Measurements from ENCODE around the gene GTPBP3. TPM values are rescaled to one million over a fixed set of nuclear protein-coding genes. Genes with fewer than 3 reads are reported as not detected.

Gene GTPBP3, protein sequence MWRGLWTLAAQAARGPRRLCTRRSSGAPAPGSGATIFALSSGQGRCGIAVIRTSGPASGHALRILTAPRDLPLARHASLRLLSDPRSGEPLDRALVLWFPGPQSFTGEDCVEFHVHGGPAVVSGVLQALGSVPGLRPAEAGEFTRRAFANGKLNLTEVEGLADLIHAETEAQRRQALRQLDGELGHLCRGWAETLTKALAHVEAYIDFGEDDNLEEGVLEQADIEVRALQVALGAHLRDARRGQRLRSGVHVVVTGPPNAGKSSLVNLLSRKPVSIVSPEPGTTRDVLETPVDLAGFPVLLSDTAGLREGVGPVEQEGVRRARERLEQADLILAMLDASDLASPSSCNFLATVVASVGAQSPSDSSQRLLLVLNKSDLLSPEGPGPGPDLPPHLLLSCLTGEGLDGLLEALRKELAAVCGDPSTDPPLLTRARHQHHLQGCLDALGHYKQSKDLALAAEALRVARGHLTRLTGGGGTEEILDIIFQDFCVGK
- 13.2 to 20.3 TPM (median 19.3 TPM) in 5 replicates for total RNA-seq (2022; extraction: Qiagen RNA extraction)

DNA sequence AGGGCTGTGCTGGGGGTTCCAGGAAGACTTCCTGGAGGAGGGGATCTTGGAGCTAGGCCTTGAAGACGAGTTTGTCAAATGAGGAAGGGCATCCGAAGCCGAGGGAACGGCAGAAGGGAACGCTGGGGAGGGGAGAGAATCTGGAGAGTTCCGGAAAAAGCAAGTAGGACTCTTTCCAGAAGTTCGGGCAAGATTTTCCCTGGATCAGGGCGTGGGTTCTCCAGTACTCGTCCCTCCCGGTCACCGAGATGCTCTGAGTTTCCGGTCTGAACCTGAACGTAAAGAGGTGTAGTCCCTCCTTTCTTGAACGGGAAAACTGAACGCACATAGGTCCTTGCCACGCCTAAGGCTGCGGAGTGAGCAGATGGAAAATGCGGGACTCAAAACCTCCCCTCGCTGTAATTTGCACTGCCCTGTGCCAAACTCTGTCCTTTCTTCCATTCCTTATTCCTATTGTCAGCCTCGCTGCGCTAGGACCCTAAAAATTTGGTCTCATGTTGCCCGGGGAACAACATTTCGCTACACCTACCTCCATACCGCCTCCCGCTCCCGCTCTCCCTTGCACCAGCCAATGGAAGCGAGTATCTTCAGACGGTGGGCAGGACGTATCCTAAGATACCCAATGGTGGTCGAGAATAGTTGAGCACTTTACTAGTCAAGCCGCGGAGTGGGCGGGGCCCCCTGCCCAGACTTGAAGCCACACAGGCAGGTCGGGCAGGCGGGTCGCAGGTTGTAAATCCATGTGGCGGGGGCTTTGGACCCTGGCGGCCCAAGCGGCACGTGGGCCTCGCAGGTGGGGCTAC lies at the start of gene GTPBP3:
GTPBP3 (plus strand) TSS at position 682 of the 803 bp plus-strand sequence; CDS start at position 741, 59 bp downstream.

DNA sequence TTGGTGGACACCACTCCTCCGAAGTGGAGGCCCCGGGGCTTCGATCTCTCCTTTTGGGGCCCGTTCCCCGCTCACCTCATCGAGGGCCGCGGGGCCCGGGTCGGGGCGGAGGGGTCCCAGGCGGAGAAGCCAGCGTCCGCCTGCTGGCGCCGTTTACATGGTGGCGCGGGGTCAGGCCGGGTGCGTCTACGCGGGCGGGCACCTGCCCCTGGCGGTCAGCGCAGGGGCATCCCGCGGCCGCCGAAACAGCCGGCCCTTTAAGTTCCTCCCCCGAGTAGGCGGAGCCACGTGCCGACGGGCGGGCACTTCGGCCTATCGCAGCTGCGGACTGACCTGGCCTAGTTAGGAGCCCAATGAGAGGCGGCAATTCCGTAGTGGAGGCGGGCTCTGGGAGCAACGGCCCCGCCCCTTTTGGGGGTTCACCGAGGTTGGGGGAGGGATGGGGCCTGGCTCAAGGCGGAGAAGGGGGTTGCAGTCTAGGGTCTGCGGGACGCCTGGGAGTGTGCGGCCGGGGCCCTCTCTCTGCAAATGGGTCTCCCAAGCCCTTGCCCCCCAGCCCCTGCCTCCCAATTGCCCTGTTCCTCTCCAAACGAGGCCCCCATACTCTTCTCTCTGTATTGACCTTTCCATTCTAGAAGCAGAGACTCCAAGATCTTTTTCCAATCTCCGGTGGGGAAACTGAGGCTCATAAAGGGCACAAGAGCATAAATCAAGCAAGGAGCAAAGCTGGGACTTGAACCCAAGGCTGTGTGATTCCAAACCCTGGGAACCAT lies 34.0 kb upstream of the GTPBP3 start, which contains the start of gene ABHD8:
ABHD8 (minus strand) TSS at position 259 of the 773 bp plus-strand sequence. CDS start 1,809 bp downstream, outside the sequence.

DNA sequence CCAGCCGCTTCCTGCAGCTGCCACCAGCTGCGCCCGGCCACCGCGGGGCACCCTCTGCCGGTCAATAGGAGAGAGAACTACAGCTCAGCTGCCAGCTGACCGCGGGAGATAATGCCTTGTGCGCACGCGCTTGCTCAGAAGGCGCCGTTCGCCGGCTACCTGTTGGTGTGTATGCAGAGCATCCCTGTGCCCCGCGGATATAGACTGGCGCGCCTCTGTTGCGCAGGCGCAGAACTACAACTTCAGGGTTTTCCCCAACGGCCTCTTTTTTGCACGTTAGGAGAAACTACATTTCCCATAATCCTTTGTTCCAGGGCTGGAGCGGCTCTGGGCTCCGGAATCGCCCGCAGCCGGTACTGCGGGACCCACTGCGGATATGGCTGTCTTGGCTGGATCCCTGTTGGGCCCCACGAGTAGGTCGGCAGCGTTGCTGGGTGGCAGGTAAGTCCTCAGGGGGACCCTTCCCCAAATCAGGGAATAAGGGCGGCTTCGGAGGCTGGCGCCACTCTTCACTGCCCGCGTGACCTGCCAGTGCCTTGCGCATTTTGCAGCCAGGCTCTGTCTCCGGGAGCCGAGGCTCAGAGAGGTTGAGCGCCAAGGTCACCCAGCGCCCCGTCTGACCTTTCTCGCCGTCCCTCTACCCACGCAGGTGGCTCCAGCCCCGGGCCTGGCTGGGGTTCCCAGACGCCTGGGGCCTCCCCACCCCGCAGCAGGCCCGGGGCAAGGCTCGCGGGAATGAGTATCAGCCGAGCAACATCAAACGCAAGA lies 31.7 kb upstream of the GTPBP3 start, which contains the start of gene MRPL34:
MRPL34 (plus strand) TSS at position 356 of the 768 bp plus-strand sequence; CDS start at position 377, 21 bp downstream.

DNA sequence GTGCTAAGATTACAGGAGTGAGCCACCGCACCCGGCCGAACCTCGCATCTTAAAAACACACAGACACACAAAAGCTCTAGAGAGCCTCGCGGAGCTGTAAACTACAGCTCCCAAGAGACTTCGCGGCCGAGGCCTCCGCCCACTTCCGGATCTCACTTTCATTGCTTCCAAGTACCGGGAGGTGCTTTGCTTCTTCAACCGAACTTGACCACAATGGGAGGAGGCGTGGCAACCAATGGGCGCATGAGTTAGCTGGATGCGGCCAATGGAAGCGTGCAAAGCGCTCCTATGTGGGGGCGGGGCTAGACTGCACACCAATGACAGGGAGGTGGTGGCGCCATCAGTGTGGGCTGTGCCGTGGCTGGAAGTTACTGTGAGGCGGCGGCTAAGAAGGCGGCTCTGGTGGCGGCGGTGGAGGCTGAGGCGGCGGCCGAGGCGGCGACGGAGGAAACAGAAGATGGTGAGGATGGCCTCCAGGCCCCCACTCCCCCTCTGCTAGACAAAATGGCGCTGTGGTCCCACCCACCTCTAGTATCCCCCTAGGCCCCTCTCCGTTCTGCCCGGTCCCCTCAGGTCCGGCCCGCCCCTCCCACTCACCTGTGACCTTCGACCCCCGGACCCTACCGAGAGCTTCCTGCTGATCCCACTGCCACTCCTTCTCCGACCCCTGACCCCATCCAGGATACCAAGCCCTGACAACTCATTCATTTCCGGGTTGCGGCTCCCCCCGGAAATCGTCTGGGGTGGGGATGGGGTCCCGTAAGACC lies 28.0 kb upstream of the GTPBP3 start, which contains the start of gene DDA1:
DDA1 (plus strand) TSS at position 366 of the 767 bp plus-strand sequence; CDS start at position 458, 92 bp downstream.

DNA sequence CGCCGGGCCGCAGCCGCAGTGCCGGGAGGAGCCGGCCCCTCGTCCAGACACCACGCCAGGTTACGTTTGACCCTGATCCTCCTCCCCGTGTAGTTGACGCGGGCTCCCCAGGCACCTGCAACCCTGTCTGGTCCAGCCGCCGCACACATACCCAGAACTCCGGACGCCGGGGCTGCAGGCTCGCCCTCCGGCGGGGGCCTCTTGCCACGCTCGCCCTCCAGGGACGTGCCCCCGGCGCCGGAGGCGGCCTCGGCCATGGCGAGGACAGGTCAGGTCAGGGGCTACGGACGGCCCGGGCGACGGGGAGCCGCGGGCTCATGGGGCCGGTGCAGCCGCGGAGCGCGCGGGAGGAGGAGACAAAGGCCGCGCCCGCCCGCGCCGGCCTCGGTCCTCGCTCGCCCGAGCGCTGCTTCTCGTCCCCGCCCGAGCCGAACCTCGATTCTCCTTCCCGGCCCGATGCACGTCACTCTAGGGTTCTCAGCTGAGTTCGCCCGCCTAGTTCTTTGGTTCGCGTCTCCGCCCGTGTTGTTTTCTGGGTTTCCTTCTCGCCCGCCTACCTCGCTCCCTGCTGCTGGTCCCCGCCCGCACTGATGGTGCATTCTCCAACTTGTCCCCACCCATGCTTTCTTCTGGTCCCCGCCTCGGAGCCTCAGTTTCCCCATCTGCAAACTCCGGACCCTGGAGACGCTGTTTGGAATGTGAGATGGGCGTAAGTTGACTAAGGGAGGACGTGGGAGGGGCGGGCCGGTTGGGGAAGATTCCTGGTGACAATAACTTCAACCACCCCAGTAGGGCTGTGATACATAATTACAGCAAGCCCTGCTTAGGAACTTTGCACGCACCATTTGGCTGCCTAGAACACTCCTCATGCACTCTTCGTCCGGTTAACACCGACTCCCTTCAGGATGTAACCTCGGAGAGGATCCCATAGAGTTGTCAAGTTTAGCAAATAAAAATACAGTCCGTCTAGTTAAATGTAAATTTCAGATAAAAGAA lies 2.6 kb upstream of the GTPBP3 start, which contains the start of gene ANO8:
ANO8 (minus strand) TSS at position 442 of the 996 bp plus-strand sequence; CDS start at position 257, 185 bp downstream.

DNA sequence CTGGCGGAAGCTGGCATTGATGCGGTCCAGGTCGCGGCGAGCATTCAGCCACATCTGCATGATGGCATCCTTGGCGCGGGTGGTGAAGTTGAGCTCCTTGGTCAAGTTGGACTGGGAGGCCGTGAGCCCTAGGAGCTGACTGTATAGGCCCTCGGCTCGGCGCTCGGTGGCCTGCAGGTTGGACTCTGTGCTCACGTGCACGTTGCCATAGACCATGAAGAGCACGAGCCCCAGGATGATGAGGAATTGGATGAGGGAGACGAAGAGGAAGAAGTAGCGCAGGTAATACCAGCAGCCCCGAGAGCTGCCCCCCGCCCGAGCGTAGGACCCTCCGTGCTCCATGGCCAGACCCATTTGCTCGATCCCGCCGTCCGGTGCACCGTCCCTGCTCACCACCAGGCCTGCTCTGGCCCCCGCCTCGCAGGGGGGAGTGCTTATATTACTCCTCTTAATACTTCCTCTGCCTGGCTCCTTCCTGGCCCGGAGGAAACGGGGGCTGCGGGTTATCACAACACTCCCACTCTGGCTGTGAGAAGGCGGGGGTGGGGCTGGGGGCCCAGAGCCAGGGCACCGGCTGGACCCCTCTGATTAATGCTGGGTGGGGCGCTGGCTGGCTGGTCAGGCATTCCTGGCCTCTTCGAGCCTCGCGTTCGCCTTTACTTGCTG lies 39.7 kb downstream of the GTPBP3 start, which contains the start of gene PLVAP:
PLVAP (minus strand) TSS at position 408 of the 666 bp plus-strand sequence; CDS start at position 354, 54 bp downstream.

Other genes with a start within 250 kb of the GTPBP3 start
- 15.1 to 18.3 TPM (median 16.2 TPM) in 5 replicates for gene USE1, start 122.2 kb upstream of the GTPBP3 start, total RNA-seq (2022; extraction: Qiagen RNA extraction)
- gene OCEL1, start 111.3 kb upstream of the GTPBP3 start, total RNA-seq (2022; extraction: Qiagen RNA extraction), result 12.4 to 13.5 TPM (median 12.8 TPM) in 5 replicates
- gene NR2F6, start 91.6 kb upstream of the GTPBP3 start, total RNA-seq (2022; extraction: Qiagen RNA extraction), result 26.5 to 68.6 TPM (median 64.2 TPM) in 5 replicates
- not detected in 5 replicates for gene USHBP1, start 72.8 kb upstream of the GTPBP3 start, total RNA-seq (2022; extraction: Qiagen RNA extraction)
- 56.9 to 65.2 TPM (median 60.7 TPM) in 5 replicates for gene BABAM1, start 70.1 kb upstream of the GTPBP3 start, total RNA-seq (2022; extraction: Qiagen RNA extraction)
- gene ANKLE1, start 55.7 kb upstream of the GTPBP3 start, total RNA-seq (2022; extraction: Qiagen RNA extraction), result 0.11 to 0.48 TPM (median 0.47 TPM) in 5 replicates
- 2.2 to 3.3 TPM (median 3.1 TPM) in 5 replicates for gene ABHD8, start 34.1 kb upstream of the GTPBP3 start, total RNA-seq (2022; extraction: Qiagen RNA extraction)
- gene MRPL34, start 31.7 kb upstream of the GTPBP3 start, total RNA-seq (2022; extraction: Qiagen RNA extraction), result 55.8 to 85.4 TPM (median 81.6 TPM) in 5 replicates
- 51.2 to 57.9 TPM (median 54.8 TPM) in 5 replicates for gene DDA1, start 28.0 kb upstream of the GTPBP3 start, total RNA-seq (2022; extraction: Qiagen RNA extraction)
- gene ANO8, start 2.7 kb upstream of the GTPBP3 start, total RNA-seq (2022; extraction: Qiagen RNA extraction), result 2.0 to 3.8 TPM (median 3.3 TPM) in 5 replicates
- gene PLVAP, start 39.8 kb downstream of the GTPBP3 start, total RNA-seq (2022; extraction: Qiagen RNA extraction), result not detected in 5 replicates
- not detected in 5 replicates for gene CCDC194, start 56.6 kb downstream of the GTPBP3 start, total RNA-seq (2022; extraction: Qiagen RNA extraction)
- gene BST2, start 68.1 kb downstream of the GTPBP3 start, total RNA-seq (2022; extraction: Qiagen RNA extraction), result 0.12 to 0.22 TPM (median 0.16 TPM) in 5 replicates
- gene MVB12A, start 82.5 kb downstream of the GTPBP3 start, total RNA-seq (2022; extraction: Qiagen RNA extraction), result 30.6 to 42.8 TPM (median 40.1 TPM) in 5 replicates
- 0.31 to 0.71 TPM (median 0.64 TPM) in 5 replicates for gene TMEM221, start 111.1 kb downstream of the GTPBP3 start, total RNA-seq (2022; extraction: Qiagen RNA extraction)
- gene NXNL1, start 123.4 kb downstream of the GTPBP3 start, total RNA-seq (2022; extraction: Qiagen RNA extraction), result not detected in 5 replicates
- 2.2 to 3.0 TPM (median 2.4 TPM) in 5 replicates for gene SLC27A1, start 133.0 kb downstream of the GTPBP3 start, total RNA-seq (2022; extraction: Qiagen RNA extraction)
- 48.4 to 84.4 TPM (median 77.5 TPM) in 5 replicates for gene PGLS, start 174.1 kb downstream of the GTPBP3 start, total RNA-seq (2022; extraction: Qiagen RNA extraction)
- 58.2 to 69.3 TPM (median 67.4 TPM) in 5 replicates for gene COLGALT1, start 218.1 kb downstream of the GTPBP3 start, total RNA-seq (2022; extraction: Qiagen RNA extraction)